Esophagus muscularis mucosa (tissue), 4 donors: ENCODE results near the gene GALE.

Experiments used
- CTCF ChIP-seq, 3 experiments: fragments of 200-600 bp in 2 of 3; fragments of 450-650 bp in 1 of 3; sonication (generic) in 2 of 3; IDR thresholded peaks; one replicate each; pipeline ENCODE4 v1.5.1; 2017 to 2019; ENCODE audit warnings: antibody characterized with exemption in 3 of 3, mild to moderate bottlenecking in 2 of 3, moderate library complexity in 1 of 3
- EP300 ChIP-seq: sonication (generic); formaldehyde crosslinking; IDR thresholded peaks from one replicate; pipeline ENCODE4 v1.6.1; 2017; ENCODE audit warnings: antibody characterized with exemption
- POLR2A ChIP-seq: fragments of 450-650 bp; IDR thresholded peaks from one replicate; pipeline ENCODE4 v1.6.1; 2017; ENCODE audit warnings: antibody characterized with exemption, moderate library complexity, mild to moderate bottlenecking, low read depth
- POLR2AphosphoS5 ChIP-seq, 2 donors: sonication (generic); formaldehyde crosslinking; IDR thresholded peaks; one replicate each; pipeline ENCODE4 v1.6.1; 2017; ENCODE audit warnings: antibody characterized with exemption in 2 of 2

GRCh38 chr1:23805025-23805424 lies 4.5 kb upstream of the GALE start:
- TF ChIP-seq CTCF (IDR thresholded peaks at IDR 0.05) (no peak), POLR2A (no peak), EP300 (no peak), POLR2AphosphoS5 (IDR thresholded peaks at IDR 0.05) (no peak)
